OCI-LY3 (cell line): ENCODE measurements around the gene HYAL2.
A peak's percentile ranks its signal among the peaks of the same experiment; 100 is the strongest.

Experiments used
- H2AFZ ChIP-seq: fragments of 200-600, 300-600 bp; shearing (Covaris generic); 2 replicates; pipeline ENCODE4 v1.6.0; 2014; ENCODE audit warnings: antibody characterized with exemption, low read depth, low read length
- H3K27ac ChIP-seq: fragments of 200-600, 300-600 bp; sonication (generic); 2 replicates; pipeline ENCODE4 v1.5.1; 2014; ENCODE audit warnings: mild to moderate bottlenecking, low read length, moderate library complexity, mixed read lengths
- H3K27me3 ChIP-seq: fragments of 200-600, 300-600 bp; sonication (generic); 2 replicates; pipeline ENCODE4 v1.6.1; 2014; ENCODE audit warnings: low read depth, low read length, mixed read lengths
- H3K36me3 ChIP-seq: fragments of 200-600, 300-600 bp; sonication (generic); replicated peaks from 2 replicates; pipeline ENCODE3; 2014; ENCODE audit warnings: low read depth, low read length, mixed read lengths
- H3K4me1 ChIP-seq: fragments of 300-600, 200-600 bp; sonication (generic); 2 replicates; pipeline ENCODE4 v1.6.1; 2014; ENCODE audit warnings: low read length, mixed read lengths
- H3K4me2 ChIP-seq: fragments of 200-600, 300-600 bp; sonication (generic); 2 replicates; pipeline ENCODE4 v1.6.1; 2014; ENCODE audit warnings: low read length, mixed read lengths
- H3K4me3 ChIP-seq: fragments of 300-600, 200-600 bp; sonication (generic); 2 replicates; pipeline ENCODE4 v1.5.1; 2014; ENCODE audit warnings: antibody characterized with exemption, mild to moderate bottlenecking, low read length, moderate library complexity
- H3K79me2 ChIP-seq: fragments of 300-600, 200-600 bp; shearing (Covaris generic); 2 replicates; pipeline ENCODE4 v1.6.1; 2014; ENCODE audit warnings: mild to moderate bottlenecking, low read length, mixed read lengths
- H3K9ac ChIP-seq: fragments of 300-600, 200-600 bp; shearing (Covaris generic); 2 replicates; pipeline ENCODE4 v1.6.0; 2014; ENCODE audit warnings: mild to moderate bottlenecking, low read length, moderate library complexity
- H3K9me3 ChIP-seq: fragments of 200-600, 300-600 bp; shearing (Covaris generic); 2 replicates; pipeline ENCODE4 v1.6.1; 2014; ENCODE audit warnings: low read length, mixed read lengths; ENCODE audit not compliant: insufficient read depth
- H4K20me1 ChIP-seq: fragments of 200-600, 300-600 bp; sonication (generic); 2 replicates; pipeline ENCODE4 v1.6.1; 2016; ENCODE audit warnings: low read length, mixed read lengths; ENCODE audit not compliant: insufficient read depth
- CTCF ChIP-seq: fragments of 200-600, 300-600 bp; sonication (generic); IDR thresholded peaks from 2 replicates; pipeline ENCODE4 v1.5.1; 2014; ENCODE audit warnings: antibody characterized with exemption, low read length, low read depth
- EZH2phosphoT487 ChIP-seq: fragments of 200-600 bp; shearing (Covaris generic); IDR thresholded peaks from 2 replicates; pipeline ENCODE4 v1.6.1; 2018; ENCODE audit warnings: antibody characterized with exemption, mixed run types, low read depth

HYAL2 gene

GRCh38 chr3:50325113-50325480 lies 2.6 kb upstream of the HYAL2 start:
- TF ChIP-seq EZH2phosphoT487 = no peak
- no peak for TF ChIP-seq CTCF
- H3K4me2 ChIP-seq = no peak overlapping the region
- no peaks in the 10 kb centered on the region for H3K27me3 ChIP-seq
- peaks cover 31% of the 10 kb centered on the region for H3K4me1 ChIP-seq
- H3K79me2 ChIP-seq = peaks cover 27% of the 10 kb centered on the region
- no peak overlapping the region for H3K4me3 ChIP-seq
- no peak overlapping the region for H3K27ac ChIP-seq
- no peak overlapping the region for H3K9ac ChIP-seq
- H3K9me3 ChIP-seq = no peaks in the 10 kb centered on the region
- H4K20me1 ChIP-seq = no peaks in the 10 kb centered on the region
- peaks cover 16% of the 10 kb centered on the region for H3K36me3 ChIP-seq
- H2AFZ ChIP-seq = no peak overlapping the region

- TF ChIP-seq EZH2phosphoT487 (no peak), CTCF (peak; percentile 86)
- Histone ChIP-seq H3K9ac (no peak overlapping the region), H3K27ac (no peak overlapping the region)
These were observed 2.0 kb upstream of the HYAL2 start for GRCh38 chr3:50324351-50325112.

GRCh38 chr3:50323614-50324199 lies 1.2 kb upstream of the HYAL2 start:
- Histone ChIP-seq H3K4me3 (no peak overlapping the region), H3K79me2 (peaks cover 34% of the 10 kb centered on the region), H3K36me3 (peaks cover 16% of the 10 kb centered on the region), H4K20me1 (no peaks in the 10 kb centered on the region), H3K27me3 (no peaks in the 10 kb centered on the region), H3K9me3 (no peaks in the 10 kb centered on the region), H3K27ac (no peak overlapping the region), H3K4me1 (peaks cover 35% of the 10 kb centered on the region), H3K9ac (no peak overlapping the region), H2AFZ (no peak overlapping the region), H3K4me2 (no peak overlapping the region)
- TF ChIP-seq EZH2phosphoT487 (no peak), CTCF (no peak)

More at GRCh38 chr3:50324351-50325112, 2.0 kb upstream of the HYAL2 start:
- H2AFZ ChIP-seq = no peak overlapping the region
- H3K4me2 ChIP-seq = no peak overlapping the region
- H4K20me1 ChIP-seq = no peaks in the 10 kb centered on the region
- no peaks in the 10 kb centered on the region for H3K27me3 ChIP-seq
- peaks cover 35% of the 10 kb centered on the region for H3K4me1 ChIP-seq
- H3K9me3 ChIP-seq = no peaks in the 10 kb centered on the region
- peaks cover 11% of the 10 kb centered on the region for H3K36me3 ChIP-seq
- H3K79me2 ChIP-seq = peaks cover 33% of the 10 kb centered on the region
- H3K4me3 ChIP-seq = no peak overlapping the region

- H4K20me1 ChIP-seq = no peaks in the 10 kb centered on the region
- H3K4me2 ChIP-seq = no peak overlapping the region
- no peaks in the 10 kb centered on the region for H3K9me3 ChIP-seq
- peaks cover 34% of the 10 kb centered on the region for H3K79me2 ChIP-seq
- H3K4me3 ChIP-seq = no peak overlapping the region
- no peaks in the 10 kb centered on the region for H3K27me3 ChIP-seq
- H3K36me3 ChIP-seq = peaks cover 18% of the 10 kb centered on the region
- H2AFZ ChIP-seq = no peak overlapping the region
- H3K9ac ChIP-seq = no peak overlapping the region
- H3K4me1 ChIP-seq = peaks cover 31% of the 10 kb centered on the region
- H3K27ac ChIP-seq = no peak overlapping the region
- TF ChIP-seq CTCF = no peak
These were observed 601 bp upstream of the HYAL2 start for GRCh38 chr3:50323092-50323600.
